Measurements from ENCODE around the gene B3GALNT1.

DNA sequence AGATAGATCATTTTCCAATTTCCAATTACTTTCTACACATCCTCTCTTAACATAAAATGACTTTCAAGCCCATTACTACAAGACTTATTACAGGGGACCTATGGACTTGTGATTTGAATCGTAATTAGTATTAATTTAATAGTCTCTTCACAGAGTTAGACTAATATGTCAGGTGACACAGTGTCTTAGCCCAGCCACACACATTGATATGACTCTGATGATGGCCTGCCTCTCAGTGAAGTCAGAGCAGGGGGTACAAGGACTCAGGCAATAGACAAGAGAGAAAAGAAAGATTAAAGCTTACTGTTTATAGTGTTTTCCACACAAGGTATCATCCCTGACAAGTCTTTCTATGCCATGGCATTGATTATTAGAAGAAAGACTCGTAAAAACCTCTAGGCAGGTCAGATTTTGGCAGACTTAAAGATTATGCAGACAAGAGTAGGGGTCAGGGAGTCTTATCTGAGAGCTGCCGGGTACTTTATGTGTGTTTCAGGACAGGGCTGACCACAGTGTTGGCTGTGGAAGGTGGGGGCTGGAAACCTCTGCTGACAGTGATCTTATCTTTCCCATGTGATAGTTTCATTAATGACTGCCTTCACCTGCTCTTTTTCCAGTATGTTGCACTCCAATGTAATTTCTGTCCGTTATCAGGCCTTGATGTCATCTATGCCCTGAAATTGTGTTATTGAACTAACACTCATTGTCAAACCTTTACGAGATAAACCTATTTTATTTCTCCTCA lies 50.1 kb downstream of the B3GALNT1 start:
- TF ChIP-seq POLR2A (IDR thresholded peaks at IDR 0.05): no peak
- TF ChIP-seq, protein P1, sequence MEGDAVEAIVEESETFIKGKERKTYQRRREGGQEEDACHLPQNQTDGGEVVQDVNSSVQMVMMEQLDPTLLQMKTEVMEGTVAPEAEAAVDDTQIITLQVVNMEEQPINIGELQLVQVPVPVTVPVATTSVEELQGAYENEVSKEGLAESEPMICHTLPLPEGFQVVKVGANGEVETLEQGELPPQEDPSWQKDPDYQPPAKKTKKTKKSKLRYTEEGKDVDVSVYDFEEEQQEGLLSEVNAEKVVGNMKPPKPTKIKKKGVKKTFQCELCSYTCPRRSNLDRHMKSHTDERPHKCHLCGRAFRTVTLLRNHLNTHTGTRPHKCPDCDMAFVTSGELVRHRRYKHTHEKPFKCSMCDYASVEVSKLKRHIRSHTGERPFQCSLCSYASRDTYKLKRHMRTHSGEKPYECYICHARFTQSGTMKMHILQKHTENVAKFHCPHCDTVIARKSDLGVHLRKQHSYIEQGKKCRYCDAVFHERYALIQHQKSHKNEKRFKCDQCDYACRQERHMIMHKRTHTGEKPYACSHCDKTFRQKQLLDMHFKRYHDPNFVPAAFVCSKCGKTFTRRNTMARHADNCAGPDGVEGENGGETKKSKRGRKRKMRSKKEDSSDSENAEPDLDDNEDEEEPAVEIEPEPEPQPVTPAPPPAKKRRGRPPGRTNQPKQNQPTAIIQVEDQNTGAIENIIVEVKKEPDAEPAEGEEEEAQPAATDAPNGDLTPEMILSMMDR (IDR thresholded peaks at IDR 0.05): no peak
